Transverse colon (tissue), 4 donors: ENCODE results near the gene MS4A4E. TPM values are rescaled to one million over a fixed set of nuclear protein-coding genes. Genes with fewer than 3 reads are reported as not detected.

Source experiments
- DNase-seq: peaks from one replicate; pipeline ENCODE4 v3.0.0-alpha.2; 2019
- H3K27ac ChIP-seq, 4 donors: fragments of 200-600 bp; sonication (generic); 2 replicates each; pipeline ENCODE4 v1.5.1; 2016 to 2018; ENCODE audit warnings: inconsistent platforms in 4 of 4
- H3K27me3 ChIP-seq: fragments of 200-600 bp; sonication (generic); 2 replicates; pipeline ENCODE4 v1.5.1; 2017; ENCODE audit warnings: inconsistent platforms
- H3K36me3 ChIP-seq, 4 donors: fragments of 200-600 bp; sonication (generic); 2 replicates each; pipeline ENCODE4 v1.5.1; 2017 to 2019; ENCODE audit warnings: inconsistent platforms in 4 of 4
- H3K4me1 ChIP-seq, 4 donors: fragments of 200-600 bp; sonication (generic); 2 replicates each; pipeline ENCODE4 v1.5.1; 2017 to 2020; ENCODE audit warnings: inconsistent platforms in 4 of 4
- H3K4me3 ChIP-seq, 4 donors: fragments of 200-600 bp; sonication (generic); 1 replicate in 1 of 4; 2 replicates in 3 of 4; pipeline versions ENCODE4 v1.5.1 to v1.6.1; 2017 to 2019; ENCODE audit warnings: inconsistent platforms in 4 of 4
- H3K9me3 ChIP-seq, 2 donors: fragments of 200-600 bp; sonication (generic); 2 replicates each; pipeline ENCODE4 v1.5.1; 2017 to 2019; ENCODE audit warnings: inconsistent platforms in 2 of 2
- EP300 ChIP-seq: sonication (generic); formaldehyde crosslinking; IDR thresholded peaks from one replicate; pipeline ENCODE4 v1.6.1; 2017; ENCODE audit warnings: antibody characterized with exemption, low read depth
- POLR2A ChIP-seq: fragments of 450-650 bp; IDR thresholded peaks from one replicate; pipeline ENCODE4 v1.6.1; 2016; ENCODE audit warnings: antibody characterized with exemption, mild to moderate bottlenecking, moderate library complexity
- POLR2AphosphoS5 ChIP-seq, 3 donors: sonication (generic); formaldehyde crosslinking; IDR thresholded peaks; one replicate each; pipeline ENCODE4 v1.6.1; 2016; ENCODE audit warnings: antibody characterized with exemption in 3 of 3
- WGBS, 2 donors: methylation state at CpG; one replicate each; pipeline ENCODE4 v1.1.5; 2018; ENCODE audit warnings: low coverage in 1 of 2; 5-methylcytosine and 5-hydroxymethylcytosine counted together
- in situ Hi-C, 4 donors: fragments of 200-750 bp; cut with MboI; loops; one replicate each; pipeline versions ENCODE4 v1.15.0 to v1.15.1; 2017; ENCODE audit warnings: low sequenced_read_pairs in 3 of 4, low pct_ligation_motif_present in 1 of 4, low pct_unique_long_range_greater_than_20kb in 1 of 4
- intact Hi-C: fragments of 100-400 bp; cut with DNase I; formaldehyde crosslinking; loops from one replicate; pipeline ENCODE4 v1.15.1; 2023; ENCODE audit warnings: low total_unique reads
- total RNA-seq, 4 donors: library from RNA; depleted of rRNA; stranded (reverse); fragments of >200 nt; gene quantifications; one replicate each; pipeline ENCODE4 v1.1.0, GENCODE V29; 2016
- TF ChIP-seq, protein P1 (sequence below), 5 experiments: fragments of 200-600 bp in 3 of 5; fragments of 450-650 bp in 2 of 5; sonication (generic) in 3 of 5; IDR thresholded peaks; 1 replicate in 2 of 5; 2 replicates in 3 of 5; pipeline ENCODE4 v1.5.1; 2016 to 2017; ENCODE audit warnings: antibody characterized with exemption in 5 of 5, inconsistent platforms in 3 of 5, mild to moderate bottlenecking in 2 of 5, moderate library complexity in 1 of 5

The MS4A4E gene
- total RNA-seq, 4 donors from 2014 or later = 0.96 to 50.1 (median 8.0) TPM

- Histone ChIP-seq H3K27me3 (no peaks in the 10 kb centered on the region), H3K4me3 (no peak overlapping the region), H3K9me3 (no peaks in the 10 kb centered on the region), H3K27ac (no peak overlapping the region), H3K4me1 (no peaks in the 10 kb centered on the region), H3K36me3 (no peaks in the 10 kb centered on the region)
- in situ Hi-C loops = no loop called here
- TF ChIP-seq POLR2A = no peak
- WGBS, 2 donors = 75 to 84% methylated on average over 1 of the region's 1 CpG
- intact Hi-C loops = no loop called here
- DNase-seq = no peak
Measured at GRCh38 chr11:60214386-60214785, 28.6 kb downstream of the MS4A4E start.

DNA sequence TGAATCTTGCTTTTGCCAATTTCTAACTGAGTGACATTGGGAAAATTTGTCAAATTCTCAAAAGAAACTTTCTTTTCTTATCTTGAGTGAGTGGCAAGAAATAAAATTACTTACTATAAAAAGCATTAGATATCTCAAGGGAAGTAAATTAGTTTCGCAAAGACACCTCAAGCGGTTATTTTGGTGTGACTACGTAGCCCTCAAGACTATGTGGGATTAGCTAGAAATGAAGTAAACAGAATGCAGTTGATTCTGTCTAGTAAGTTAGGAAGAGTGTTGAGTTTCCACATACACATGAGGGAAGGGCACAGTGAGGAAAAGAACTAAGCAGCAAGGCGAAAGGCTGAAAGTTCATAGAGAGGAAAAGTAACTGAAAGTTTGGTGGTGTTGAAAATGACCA lies 31.7 kb downstream of the MS4A4E start:
- DNase-seq = no peak
- in situ Hi-C loops = no loop called here
- TF ChIP-seq EP300 = no peak
- no peak for TF ChIP-seq POLR2A
- TF ChIP-seq POLR2AphosphoS5 (IDR thresholded peaks at IDR 0.05) = no peak
- Histone ChIP-seq H3K4me1 (no peaks in the 10 kb centered on the region), H3K27me3 (no peaks in the 10 kb centered on the region), H3K36me3 (no peaks in the 10 kb centered on the region), H3K9me3 (no peaks in the 10 kb centered on the region), H3K27ac (no peak overlapping the region), H3K4me3 (no peak overlapping the region)
- intact Hi-C loops = no loop called here
- 88 to 91% methylated on average over 4 of the region's 4 CpGs for WGBS, 2 donors

- in situ Hi-C loops = no loop called here
- H3K27ac ChIP-seq = no peak overlapping the region
- no peaks in the 10 kb centered on the region for H3K36me3 ChIP-seq
- H3K27me3 ChIP-seq = no peaks in the 10 kb centered on the region
- 74 to 80% methylated on average over 3 of the region's 3 CpGs for WGBS, 2 donors
- H3K4me1 ChIP-seq = no peaks in the 10 kb centered on the region
- H3K4me3 ChIP-seq = no peak overlapping the region
- no peak for DNase-seq
- no peaks in the 10 kb centered on the region for H3K9me3 ChIP-seq
- intact Hi-C loops = no loop called here
- TF ChIP-seq, protein P1, sequence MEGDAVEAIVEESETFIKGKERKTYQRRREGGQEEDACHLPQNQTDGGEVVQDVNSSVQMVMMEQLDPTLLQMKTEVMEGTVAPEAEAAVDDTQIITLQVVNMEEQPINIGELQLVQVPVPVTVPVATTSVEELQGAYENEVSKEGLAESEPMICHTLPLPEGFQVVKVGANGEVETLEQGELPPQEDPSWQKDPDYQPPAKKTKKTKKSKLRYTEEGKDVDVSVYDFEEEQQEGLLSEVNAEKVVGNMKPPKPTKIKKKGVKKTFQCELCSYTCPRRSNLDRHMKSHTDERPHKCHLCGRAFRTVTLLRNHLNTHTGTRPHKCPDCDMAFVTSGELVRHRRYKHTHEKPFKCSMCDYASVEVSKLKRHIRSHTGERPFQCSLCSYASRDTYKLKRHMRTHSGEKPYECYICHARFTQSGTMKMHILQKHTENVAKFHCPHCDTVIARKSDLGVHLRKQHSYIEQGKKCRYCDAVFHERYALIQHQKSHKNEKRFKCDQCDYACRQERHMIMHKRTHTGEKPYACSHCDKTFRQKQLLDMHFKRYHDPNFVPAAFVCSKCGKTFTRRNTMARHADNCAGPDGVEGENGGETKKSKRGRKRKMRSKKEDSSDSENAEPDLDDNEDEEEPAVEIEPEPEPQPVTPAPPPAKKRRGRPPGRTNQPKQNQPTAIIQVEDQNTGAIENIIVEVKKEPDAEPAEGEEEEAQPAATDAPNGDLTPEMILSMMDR (IDR thresholded peaks at IDR 0.05) = no peak
- TF ChIP-seq POLR2A (no peak), EP300 (no peak), POLR2AphosphoS5 (IDR thresholded peaks at IDR 0.05) (no peak)
Measured at GRCh38 chr11:60209977-60210376, 33.0 kb downstream of the MS4A4E start.

GRCh38 chr11:60208951-60209350 lies 34.0 kb downstream of the MS4A4E start:
- intact Hi-C loops = no loop called here
- no peak for DNase-seq
- in situ Hi-C loops = no loop called here
- Histone ChIP-seq H3K27ac (no peak overlapping the region), H3K9me3 (no peaks in the 10 kb centered on the region), H3K4me3 (no peak overlapping the region), H3K27me3 (no peaks in the 10 kb centered on the region), H3K4me1 (no peaks in the 10 kb centered on the region), H3K36me3 (no peaks in the 10 kb centered on the region)
- TF ChIP-seq EP300 (no peak), POLR2AphosphoS5 (IDR thresholded peaks at IDR 0.05) (no peak), POLR2A (no peak)
- TF ChIP-seq, protein P1 (IDR thresholded peaks at IDR 0.05) = no peak
- 22% methylated on average over 1 of the region's 1 CpG; no CpG with 5 or more reads in 1 of the 2 donors for WGBS, 2 donors

- Histone ChIP-seq H3K27ac (no peak overlapping the region), H3K27me3 (no peaks in the 10 kb centered on the region), H3K4me1 (no peaks in the 10 kb centered on the region), H3K9me3 (no peaks in the 10 kb centered on the region), H3K4me3 (no peak overlapping the region), H3K36me3 (no peaks in the 10 kb centered on the region)
- DNase-seq = no peak
- intact Hi-C loops = no loop called here
- no peak for TF ChIP-seq EP300
- TF ChIP-seq POLR2AphosphoS5 (IDR thresholded peaks at IDR 0.05) = no peak
- TF ChIP-seq POLR2A = no peak
- TF ChIP-seq, protein P1 (IDR thresholded peaks at IDR 0.05) = no peak
- 79 to 91% methylated on average over 4 of the region's 4 CpGs for WGBS, 2 donors
- in situ Hi-C loops = no loop called here
Measured at GRCh38 chr11:60208146-60208895, 34.6 kb downstream of the MS4A4E start.
